ENCODE data around the gene PLA2G2D. TPM values are rescaled to one million over a fixed set of nuclear protein-coding genes. Genes with fewer than 3 reads are reported as not detected.

PLA2G2D gene
- total and polyA plus RNA-seq, 2 of the 8 experiments (the other 6 are each of a cell fraction or from before 2014, with no cell fraction given), result not detected

DNA sequence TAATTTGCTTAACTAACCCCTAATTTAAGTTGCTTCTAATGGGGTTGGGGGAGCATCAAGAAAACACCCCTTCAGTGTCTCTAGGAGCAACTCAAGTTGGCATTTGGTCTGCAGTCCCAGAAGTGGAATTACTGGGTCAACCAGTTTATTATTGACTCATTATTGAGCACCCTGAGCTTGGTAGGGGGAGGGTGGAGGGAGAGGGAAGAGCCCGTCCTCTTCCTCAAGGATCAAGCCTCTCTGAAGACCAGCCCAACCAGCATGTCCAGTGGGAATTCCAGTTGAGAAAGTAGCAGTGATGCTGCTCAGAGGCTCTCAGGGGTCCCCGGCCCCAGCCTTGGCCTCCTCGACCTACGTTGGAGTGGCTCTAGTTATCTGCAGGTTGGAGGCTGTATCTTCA, 17.7 kb upstream of the PLA2G2D start:
- Histone ChIP-seq H3K18ac (ENCODE audit: extremely low read depth, low read length) (no peak overlapping the region), H2BK15ac (ENCODE audit: low read length) (no peak overlapping the region), H3K36me3 (ENCODE audit: control insufficient read depth in 2 of 4, insufficient read depth in 4 of 4, low read length in 3 of 4) (no peaks in the 10 kb centered on the region), H3K56ac (replicated peaks; ENCODE audit: insufficient read length, low read depth, low read length) (no peak overlapping the region), H2BK5ac (ENCODE audit: low read depth, low read length) (no peak overlapping the region), H3K4me2 (ENCODE audit: insufficient read depth in 1 of 2, low read depth in 2 of 2, low read length in 2 of 2) (no peak overlapping the region), H3K23me2 (ENCODE audit: low read depth, low read length) (peaks cover 3% of the 10 kb centered on the region; the same call in 1 of the 2 replicates), H3K23ac (ENCODE audit: insufficient read length) (no peak overlapping the region), H4K5ac (ENCODE audit: insufficient read length, low read depth, low read length) (no peak overlapping the region), H3K27me3 (replicated peaks in 1 of 4; ENCODE audit: control insufficient read depth in 3 of 4, extremely low read depth in 1 of 4, insufficient read depth in 3 of 4, low read length in 3 of 4) (no peaks in the 10 kb centered on the region), H2BK20ac (ENCODE audit: low read length) (no peak overlapping the region), H4K91ac (replicated peaks; ENCODE audit: insufficient read length, low read length) (no peak overlapping the region), H3K9me3 (ENCODE audit: insufficient read depth in 2 of 2, low read depth in 1 of 2, low read length in 1 of 2) (no peaks in the 10 kb centered on the region; a peak in 1 of 4 replicates), H3K4me3 (ENCODE audit: extremely low read depth in 1 of 4, insufficient read depth in 2 of 4, low read depth in 3 of 4, low read length in 4 of 4) (no peak overlapping the region), H2AFZ (ENCODE audit: low read length) (no peak overlapping the region), H3K79me2 (ENCODE audit: control insufficient read depth in 1 of 2, insufficient read depth in 2 of 2, low read length in 2 of 2) (no peaks in the 10 kb centered on the region), H3K14ac (ENCODE audit: insufficient read length) (no peak overlapping the region), H2BK12ac (ENCODE audit: low read depth, low read length) (no peak overlapping the region), H3K4me1 (replicated peaks in 1 of 4; ENCODE audit: control insufficient read depth in 3 of 4, insufficient read depth in 4 of 4, low read length in 3 of 4) (no peaks in the 10 kb centered on the region), H4K20me1 (replicated peaks in 1 of 2; ENCODE audit: control insufficient read depth in 1 of 2, insufficient read depth in 2 of 2, low read length in 2 of 2) (no peaks in the 10 kb centered on the region), H3K9ac (replicated peaks in 1 of 4; ENCODE audit: extremely low read depth in 1 of 4, low read depth in 3 of 4, low read length in 3 of 4) (no peak overlapping the region), H3K4ac (replicated peaks; ENCODE audit: insufficient read length, low read depth, low read length) (no peak overlapping the region), H2AK5ac (ENCODE audit: low read depth, low read length) (no peak overlapping the region), H3K27ac (ENCODE audit: low read depth, low read length) (no peak overlapping the region), H3K79me1 (ENCODE audit: low read depth, low read length) (no peaks in the 10 kb centered on the region), H4K8ac (ENCODE audit: extremely low read depth, insufficient read depth, low read length) (no peak overlapping the region), H2BK120ac (replicated peaks; ENCODE audit: low read depth, low read length) (no peak overlapping the region)
- 93% methylated on average over 4 of the region's 4 CpGs; no CpG with 5 or more reads in 1 of the 2 experiments for WGBS, 2 experiments (ENCODE audit: extremely low coverage in 1 of 2, insufficient coverage in 1 of 2, insufficient read length in 1 of 2, insufficient replicate concordance in 2 of 2, low coverage in 1 of 2, low lambda C conversion rate in 2 of 2, missing lambda C conversion rate in 1 of 2)
- ChIA-PET POLR2A (ENCODE audit: partially characterized antibody) (no interaction called here), CTCF (ENCODE audit: partially characterized antibody) (no interaction called here)
- DNase-seq (ENCODE audit: low read depth in 1 of 2, low spot score in 2 of 2) (no peak), FAIRE-seq (no peak)
- TF ChIP-seq GTF2F1 (IDR thresholded peaks at IDR 0.05; ENCODE audit: borderline replicate concordance, low read depth, low read length) (no peak), KDM5A (IDR thresholded peaks at IDR 0.05; ENCODE audit: low read length) (no peak), CTBP2 (IDR thresholded peaks at IDR 0.05; ENCODE audit: borderline replicate concordance, insufficient read depth, insufficient read length, low read length) (no peak), CHD1 (IDR thresholded peaks at IDR 0.05; ENCODE audit: low read depth, low read length) (no peak), SIRT6 (IDR thresholded peaks at IDR 0.05; ENCODE audit: low read length) (no peak), FOSL1 (IDR thresholded peaks at IDR 0.05; ENCODE audit: insufficient read depth, low read depth, low read length) (no peak), HDAC2 (IDR thresholded peaks at IDR 0.05; ENCODE audit: borderline replicate concordance in 1 of 2, low read depth in 2 of 2, low read length in 2 of 2) (no peak), RAD21 (IDR thresholded peaks at IDR 0.05 in 1 of 2, conservative IDR thresholded peaks at IDR 0.05 in 1 of 2; ENCODE audit: low read depth in 2 of 2, low read length in 2 of 2) (no peak), KDM1A (IDR thresholded peaks at IDR 0.05; ENCODE audit: borderline replicate concordance, low read length) (no peak), RBBP5 (IDR thresholded peaks at IDR 0.05; ENCODE audit: borderline replicate concordance, low read depth, low read length) (no peak), KDM4A (IDR thresholded peaks at IDR 0.05; ENCODE audit: low read depth, low read length, severe bottlenecking) (no peak)
- TF ChIP-seq, protein P1, sequence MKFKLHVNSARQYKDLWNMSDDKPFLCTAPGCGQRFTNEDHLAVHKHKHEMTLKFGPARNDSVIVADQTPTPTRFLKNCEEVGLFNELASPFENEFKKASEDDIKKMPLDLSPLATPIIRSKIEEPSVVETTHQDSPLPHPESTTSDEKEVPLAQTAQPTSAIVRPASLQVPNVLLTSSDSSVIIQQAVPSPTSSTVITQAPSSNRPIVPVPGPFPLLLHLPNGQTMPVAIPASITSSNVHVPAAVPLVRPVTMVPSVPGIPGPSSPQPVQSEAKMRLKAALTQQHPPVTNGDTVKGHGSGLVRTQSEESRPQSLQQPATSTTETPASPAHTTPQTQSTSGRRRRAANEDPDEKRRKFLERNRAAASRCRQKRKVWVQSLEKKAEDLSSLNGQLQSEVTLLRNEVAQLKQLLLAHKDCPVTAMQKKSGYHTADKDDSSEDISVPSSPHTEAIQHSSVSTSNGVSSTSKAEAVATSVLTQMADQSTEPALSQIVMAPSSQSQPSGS (IDR thresholded peaks at IDR 0.05; ENCODE audit: low read length), result no peak
